K562 (cell line): Measurements from ENCODE around the gene PNMA8C. TPM values are rescaled to one million over a fixed set of nuclear protein-coding genes. Genes with fewer than 3 reads are reported as not detected.

Experiments used
- ATAC-seq: fragments of 200-7000 bp; cut with Tn5 transposase; 3 replicates; pipeline ENCODE4 v1.9.1; 2020; ENCODE audit warnings: moderate library complexity
- BruUV-seq: library from RNA; stranded (reverse); fragments of 400-500 nt; replicated peaks from 2 replicates; lab custom pipeline; 2021; lab: Mats Ljungman, UMichigan
- CTCF ChIA-PET: fragments of 300-600 bp; formaldehyde crosslinking; extraction: SDS; loops from one replicate; lab custom pipeline; 2021; ENCODE audit warnings: low intra/inter-chr PET ratio; lab: Yijun Ruan, JAX
- POLR2A ChIA-PET: fragments of 300-600, 350-650 bp; sonication (Branson Sonifier 250); formaldehyde crosslinking; extraction: SDS; loops from one replicate; lab custom pipeline; 2021; ENCODE audit warnings: antibody characterized with exemption, inconsistent platforms; lab: Yijun Ruan, JAX
- DNase-seq, 4 experiments: peaks; one replicate each; pipeline versions ENCODE4 v3.0.0 to v3.0.0-alpha.2; 2011 to 2018; ENCODE audit warnings: low spot score in 3 of 4, mixed read lengths in 3 of 4; ENCODE audit errors: extremely low read depth in 1 of 4
- FAIRE-seq: peaks from 2 replicates; lab custom pipeline; 2011; peaks lifted over from hg19 to GRCh38; lab: Jason Lieb, UNC
- H2AFZ ChIP-seq: 2 replicates; pipeline ENCODE4 v1.6.0; 2011; ENCODE audit warnings: low read depth, low read length, control low read depth, inconsistent platforms
- H3K27ac ChIP-seq: fragments of 200-600 bp; 3 replicates; pipeline ENCODE4 v1.8.0; 2011; ENCODE audit warnings: low read depth, mild to moderate bottlenecking, control low read depth, inconsistent platforms, low read length, moderate library complexity, mixed read lengths; ENCODE audit errors: extremely low read depth
- H3K27me3 ChIP-seq, 2 experiments: fragments of 300-600 bp in 1 of 2; 2 replicates in 1 of 2; 3 replicates in 1 of 2; pipeline versions ENCODE4 v1.6.0 to v1.8.0; 2011; ENCODE audit warnings: inconsistent platforms in 2 of 2, low read length in 2 of 2, mild to moderate bottlenecking in 1 of 2, mixed read lengths in 1 of 2, moderate library complexity in 1 of 2; ENCODE audit not compliant: control insufficient read depth in 2 of 2, insufficient read depth in 2 of 2
- H3K36me3 ChIP-seq: fragments of 300-600 bp; 3 replicates; pipeline ENCODE4 v1.8.0; 2011; ENCODE audit warnings: mild to moderate bottlenecking, low read length, inconsistent platforms; ENCODE audit not compliant: control insufficient read depth, insufficient read depth
- H3K4me1 ChIP-seq, 2 experiments: fragments of 200-600 bp in 1 of 2; replicated peaks in 1 of 2; 2 replicates in 1 of 2; 3 replicates in 1 of 2; pipeline versions ENCODE4 v1.5.1 to v1.8.0; 2011; ENCODE audit warnings: inconsistent platforms in 2 of 2, low read length in 2 of 2, mild to moderate bottlenecking in 1 of 2, mixed read lengths in 1 of 2, moderate library complexity in 1 of 2; ENCODE audit not compliant: control insufficient read depth in 2 of 2, insufficient read depth in 2 of 2
- H3K4me2 ChIP-seq: 2 replicates; pipeline ENCODE4 v1.6.1; 2011; ENCODE audit warnings: low read length, control low read depth, inconsistent platforms, mixed read lengths; ENCODE audit not compliant: insufficient read depth
- H3K4me3 ChIP-seq: fragments of 200-600 bp; sonication (generic), shearing (Covaris generic); 2 replicates; pipeline ENCODE4 v1.5.1; 2016; ENCODE audit warnings: control low read depth, inconsistent platforms
- H3K79me2 ChIP-seq: fragments of 200-600 bp; 3 replicates; pipeline ENCODE4 v1.8.0; 2011; ENCODE audit warnings: low read length, inconsistent platforms; ENCODE audit not compliant: control insufficient read depth, insufficient read depth
- H3K9ac ChIP-seq, 2 experiments: 2 replicates each; pipeline versions ENCODE4 v1.6.0 to v1.6.1; 2011; ENCODE audit warnings: low read depth in 2 of 2, low read length in 2 of 2, control low read depth in 1 of 2, inconsistent platforms in 1 of 2, mild to moderate bottlenecking in 1 of 2, mixed read lengths in 1 of 2; ENCODE audit not compliant: insufficient read depth in 1 of 2
- H3K9me1 ChIP-seq: one replicate; pipeline ENCODE4 v1.6.0; 2011; ENCODE audit warnings: inconsistent platforms, mild to moderate bottlenecking, low read length, moderate library complexity; ENCODE audit not compliant: control insufficient read depth, insufficient read depth
- H3K9me3 ChIP-seq: replicated peaks from 2 replicates; pipeline ENCODE4 v1.5.1; 2011; ENCODE audit warnings: low read depth, low read length, inconsistent platforms; ENCODE audit not compliant: control insufficient read depth, insufficient read depth
- H4K20me1 ChIP-seq: replicated peaks from 2 replicates; pipeline ENCODE4 v1.6.1; 2011; ENCODE audit warnings: low read length, inconsistent platforms, mixed read lengths; ENCODE audit not compliant: control insufficient read depth, insufficient read depth
- CEBPB ChIP-seq: fragments of 450-650 bp; IDR thresholded peaks from 2 replicates; pipeline ENCODE4 v1.6.1; 2016; ENCODE audit warnings: missing genetic modification characterization, missing compliant biosample characterization
- CREB3L1 ChIP-seq: fragments of 450-650 bp; IDR thresholded peaks from 2 replicates; pipeline ENCODE4 v1.6.1; 2014; ENCODE audit warnings: low read depth, mild to moderate bottlenecking, moderate library complexity, borderline replicate concordance
- DACH1 ChIP-seq: fragments of 450-650 bp; IDR thresholded peaks from 2 replicates; pipeline ENCODE4 v1.6.1; 2018; ENCODE audit not compliant: partially characterized antibody
- EHMT2 ChIP-seq: fragments of 450-650 bp; IDR thresholded peaks from 2 replicates; pipeline ENCODE4 v1.6.1; 2018; ENCODE audit warnings: antibody characterized with exemption
- HMGN3 ChIP-seq: IDR thresholded peaks from 2 replicates; pipeline ENCODE4 v1.6.1; 2011; ENCODE audit warnings: borderline replicate concordance, low read depth, mild to moderate bottlenecking, mixed read lengths, low read length; ENCODE audit not compliant: insufficient read length; ENCODE audit errors: extremely low read depth
- HNRNPLL ChIP-seq: fragments of 200-400 bp; formaldehyde crosslinking; IDR thresholded peaks from 2 replicates; pipeline ENCODE4 v1.6.1; 2017; ENCODE audit warnings: low read length, low read depth, mild to moderate bottlenecking; ENCODE audit not compliant: poor library complexity, severe bottlenecking
- KLF13 ChIP-seq: fragments of 450-650 bp; IDR thresholded peaks from 2 replicates; pipeline ENCODE4 v1.6.1; 2016; ENCODE audit warnings: missing genetic modification characterization, low read depth, mild to moderate bottlenecking, missing compliant biosample characterization, moderate library complexity, borderline replicate concordance
- MAFK ChIP-seq: IDR thresholded peaks from 2 replicates; pipeline ENCODE4 v1.6.1; 2011; ENCODE audit warnings: low read length, improper control_type of control experiment
- POLR2B ChIP-seq: fragments of 450-650 bp; IDR thresholded peaks from 2 replicates; pipeline ENCODE4 v1.6.1; 2018; ENCODE audit warnings: low read depth; ENCODE audit not compliant: partially characterized antibody
- SIRT6 ChIP-seq: IDR thresholded peaks from one replicate; pipeline ENCODE4 v1.6.1; 2012; ENCODE audit warnings: low read depth, mild to moderate bottlenecking, control low read depth, inconsistent platforms, low read length, moderate library complexity
- SUPT5H ChIP-seq: fragments of 450-650 bp; IDR thresholded peaks from 2 replicates; pipeline ENCODE4 v1.6.1; 2016
- THRAP3 ChIP-seq: fragments of 450-650 bp; IDR thresholded peaks from 2 replicates; pipeline ENCODE4 v1.6.1; 2016; ENCODE audit warnings: mild to moderate bottlenecking, inconsistent platforms, borderline replicate concordance
- ZFP30 ChIP-seq: fragments of 250-450 bp; sonication (Bioruptor Pico); IDR thresholded peaks from 2 replicates; pipeline ENCODE4 v1.8.0; 2022; ENCODE audit warnings: moderate library complexity, mild to moderate bottlenecking, inconsistent platforms, borderline replicate concordance
- ZNF561 ChIP-seq: fragments of 450-650 bp; formaldehyde crosslinking; conservative IDR thresholded peaks from 2 replicates; pipeline ENCODE4 v1.4.0; 2020; ENCODE audit warnings: mild to moderate bottlenecking, moderate library complexity
- ZNF785 ChIP-seq: fragments of 250-450 bp; sonication (Bioruptor Pico); IDR thresholded peaks from 2 replicates; pipeline ENCODE4 v1.4.0; 2020; ENCODE audit warnings: mild to moderate bottlenecking
- WGBS: fragments of 100-300 bp; shearing (Covaris generic); methylation state at CpG from one replicate; pipeline ENCODE4 v1.1.6; 2016; ENCODE audit warnings: low coverage, mixed read lengths; ENCODE audit not compliant: insufficient coverage; ENCODE audit errors: missing lambda C conversion rate; 5-methylcytosine and 5-hydroxymethylcytosine counted together
- in situ Hi-C: fragments of 300-500 bp; cut with MboI; formaldehyde crosslinking; loops from 4 replicates; pipeline ENCODE4 v1.15.0; 2018; ENCODE audit warnings: inconsistent platforms, mixed read lengths
- intact Hi-C: fragments of 100-400 bp; cut with micrococcal nuclease; formaldehyde crosslinking; loops from 2 replicates; pipeline ENCODE4 v1.14.2; 2022
- polyA plus RNA-seq, 8 experiments: library from polyadenylated mRNA; depleted of rRNA in 4 of 8; stranded (reverse) in 5 of 8; unstranded in 3 of 8; fragments of >200 nt; fragmentation: Nextera tagmentation in 2 of 8; fragmentation: Illumina TruSeq in 1 of 8; extraction: Ambion mirVana in 2 of 8; extraction: Trizol in 1 of 8; gene quantifications; 2 replicates each; pipeline versions ENCODE4 v1.2.1 to v1.2.3, GENCODE V29; 2011 to 2014; ENCODE audit warnings: inconsistent platforms in 1 of 8, missing spikeins in 1 of 8
- total RNA-seq, 7 experiments: library from RNA; depleted of rRNA in 6 of 7; stranded (reverse); fragments of >200 nt in 6 of 7; fragmentation: Illumina TruSeq in 2 of 7; extraction: Trizol in 2 of 7; gene quantifications; 2 replicates each; pipeline versions ENCODE4 v1.2.1 to v1.2.3, GENCODE V29; 2011 to 2021; ENCODE audit warnings: low replicate concordance in 1 of 7
- TF ChIP-seq, protein P1 (sequence below): fragments of 450-650 bp; IDR thresholded peaks from 2 replicates; pipeline ENCODE4 v1.6.1; 2016; ENCODE audit warnings: mild to moderate bottlenecking
- TF ChIP-seq, protein P2 (sequence below): sonication (generic); IDR thresholded peaks from 2 replicates; pipeline ENCODE4 v1.6.1; 2016

The PNMA8C gene
- total and polyA plus RNA-seq, 9 of the 15 experiments (the other 6 are each of a cell fraction or from before 2014, with no cell fraction given) = 0.04 to 0.05 (median 0.05) TPM; not detected in 6

- DNase-seq (no peak), FAIRE-seq (no peak), ATAC-seq (no peak)
- peaks cover 30% of the 10 kb centered on the region for H3K79me2 ChIP-seq
- no peaks in the 10 kb centered on the region for H3K9me3 ChIP-seq
- no peak overlapping the region for H3K4me3 ChIP-seq
- H3K4me2 ChIP-seq = no peak overlapping the region
- H3K36me3 ChIP-seq = peaks cover 18% of the 10 kb centered on the region
- CTCF ChIA-PET = interaction anchor here (1.2 kb wide), 1 partner anchor 13 kb away, joined by 4 read pairs; no protein-coding TSS in a partner anchor
- POLR2A ChIA-PET = interaction anchor here (0.5 kb wide), 1 partner anchor 44 kb away, joined by 4 read pairs; no protein-coding TSS in a partner anchor
- H3K27me3 ChIP-seq = no peaks in the 10 kb centered on the region
- in situ Hi-C loops = no loop called here
- peaks cover 4% of the 10 kb centered on the region for H3K9me1 ChIP-seq
- H3K4me1 ChIP-seq = peaks cover 34 to 55% of the 10 kb centered on the region in 2 experiments
- no peak overlapping the region; the same call in 2 of the 3 replicates for H3K27ac ChIP-seq
- H2AFZ ChIP-seq = no peak overlapping the region
- BruUV-seq = no TSS peak
- intact Hi-C loops = no loop called here
- H4K20me1 ChIP-seq = peaks cover 18% of the 10 kb centered on the region; the same call in 1 of the 2 replicates
- WGBS = 77% methylated on average over 21 of the region's 23 CpGs
- peak overlapping the region in 1 of 2 experiments; percentile 80; a peak in 2 of 4 replicates for H3K9ac ChIP-seq
- TF ChIP-seq MAFK (no peak), HNRNPLL (peak; percentile 28), THRAP3 (no peak), ZFP30 (CRISPR knock-in tag) (no peak), POLR2B (peak; percentile 35), SUPT5H (peak; percentile 53; the same call in 1 of the 2 replicates), CEBPB (tag) (no peak), ZNF561 (no peak), HMGN3 (no peak), KLF13 (tag) (no peak), SIRT6 (no peak), ZNF785 (CRISPR knock-in tag) (no peak), EHMT2 (no peak), CREB3L1 (no peak), DACH1 (no peak)
- TF ChIP-seq, protein P1, sequence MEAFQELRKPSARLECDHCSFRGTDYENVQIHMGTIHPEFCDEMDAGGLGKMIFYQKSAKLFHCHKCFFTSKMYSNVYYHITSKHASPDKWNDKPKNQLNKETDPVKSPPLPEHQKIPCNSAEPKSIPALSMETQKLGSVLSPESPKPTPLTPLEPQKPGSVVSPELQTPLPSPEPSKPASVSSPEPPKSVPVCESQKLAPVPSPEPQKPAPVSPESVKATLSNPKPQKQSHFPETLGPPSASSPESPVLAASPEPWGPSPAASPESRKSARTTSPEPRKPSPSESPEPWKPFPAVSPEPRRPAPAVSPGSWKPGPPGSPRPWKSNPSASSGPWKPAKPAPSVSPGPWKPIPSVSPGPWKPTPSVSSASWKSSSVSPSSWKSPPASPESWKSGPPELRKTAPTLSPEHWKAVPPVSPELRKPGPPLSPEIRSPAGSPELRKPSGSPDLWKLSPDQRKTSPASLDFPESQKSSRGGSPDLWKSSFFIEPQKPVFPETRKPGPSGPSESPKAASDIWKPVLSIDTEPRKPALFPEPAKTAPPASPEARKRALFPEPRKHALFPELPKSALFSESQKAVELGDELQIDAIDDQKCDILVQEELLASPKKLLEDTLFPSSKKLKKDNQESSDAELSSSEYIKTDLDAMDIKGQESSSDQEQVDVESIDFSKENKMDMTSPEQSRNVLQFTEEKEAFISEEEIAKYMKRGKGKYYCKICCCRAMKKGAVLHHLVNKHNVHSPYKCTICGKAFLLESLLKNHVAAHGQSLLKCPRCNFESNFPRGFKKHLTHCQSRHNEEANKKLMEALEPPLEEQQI = no peak
- TF ChIP-seq, protein P2, sequence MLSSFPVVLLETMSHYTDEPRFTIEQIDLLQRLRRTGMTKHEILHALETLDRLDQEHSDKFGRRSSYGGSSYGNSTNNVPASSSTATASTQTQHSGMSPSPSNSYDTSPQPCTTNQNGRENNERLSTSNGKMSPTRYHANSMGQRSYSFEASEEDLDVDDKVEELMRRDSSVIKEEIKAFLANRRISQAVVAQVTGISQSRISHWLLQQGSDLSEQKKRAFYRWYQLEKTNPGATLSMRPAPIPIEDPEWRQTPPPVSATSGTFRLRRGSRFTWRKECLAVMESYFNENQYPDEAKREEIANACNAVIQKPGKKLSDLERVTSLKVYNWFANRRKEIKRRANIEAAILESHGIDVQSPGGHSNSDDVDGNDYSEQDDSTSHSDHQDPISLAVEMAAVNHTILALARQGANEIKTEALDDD = no peak
Observed at GRCh38 chr19:46407856-46408663, 20.7 kb downstream of the PNMA8C start.
